RWPE2 (cell line): Measurements from ENCODE around the gene ZGPAT.
A peak's percentile ranks its signal among the peaks of the same experiment; 100 is the strongest.

Source experiments
- ATAC-seq: fragments of 200-7000 bp; cut with Tn5 transposase; 3 replicates; pipeline ENCODE4 v1.9.1; 2021; ENCODE audit warnings: low read depth
- DNase-seq: peaks from one replicate; pipeline ENCODE4 v3.0.0-alpha.2; 2020; ENCODE audit warnings: low spot score
- H3K27ac ChIP-seq: fragments of 450-650 bp; 2 replicates; pipeline ENCODE4 v1.5.1; 2017; ENCODE audit warnings: mild to moderate bottlenecking; ENCODE audit not compliant: poor library complexity, severe bottlenecking
- H3K27me3 ChIP-seq: fragments of 250-450 bp; sonication (Bioruptor Pico); 2 replicates; pipeline ENCODE4 v1.5.1; 2021; ENCODE audit warnings: mild to moderate bottlenecking, moderate library complexity; ENCODE audit not compliant: insufficient read depth, poor library complexity, severe bottlenecking
- H3K36me3 ChIP-seq: fragments of 250-450 bp; sonication (Bioruptor Pico); 2 replicates; pipeline ENCODE4 v1.5.1; 2020; ENCODE audit warnings: low read depth, mild to moderate bottlenecking, moderate library complexity
- H3K4me1 ChIP-seq: fragments of 250-450 bp; sonication (Bioruptor Pico); 2 replicates; pipeline ENCODE4 v1.5.1; 2021; ENCODE audit warnings: mild to moderate bottlenecking, moderate library complexity; ENCODE audit not compliant: insufficient read depth, poor library complexity, severe bottlenecking
- H3K4me3 ChIP-seq: fragments of 250-450 bp; sonication (Bioruptor Pico); 2 replicates; pipeline ENCODE4 v1.5.1; 2021; ENCODE audit warnings: mild to moderate bottlenecking, moderate library complexity; ENCODE audit not compliant: severe bottlenecking
- H3K9me3 ChIP-seq: fragments of 250-450 bp; sonication (Bioruptor Pico); 2 replicates; pipeline ENCODE4 v1.5.1; 2021; ENCODE audit warnings: mild to moderate bottlenecking, moderate library complexity; ENCODE audit not compliant: severe bottlenecking
- CTCF ChIP-seq: fragments of 450-650 bp; IDR thresholded peaks from one replicate; pipeline ENCODE4 v1.5.1; 2017; ENCODE audit warnings: mild to moderate bottlenecking, moderate library complexity; ENCODE audit not compliant: poor library complexity, severe bottlenecking

Gene ZGPAT

GRCh38 chr20:63702036-63702665, 5.7 kb upstream of the ZGPAT start:
- H3K4me3 ChIP-seq, result no peak overlapping the region
- no peaks in the 10 kb centered on the region for H3K27me3 ChIP-seq
- no peaks in the 10 kb centered on the region for H3K9me3 ChIP-seq
- peaks cover 33% of the 10 kb centered on the region for H3K4me1 ChIP-seq
- ATAC-seq (no peak), DNase-seq (peak; percentile 88)
- H3K27ac ChIP-seq, result peak overlapping the region; percentile 96
- peaks cover 55% of the 10 kb centered on the region for H3K36me3 ChIP-seq
- no peak for TF ChIP-seq CTCF

- H3K36me3 ChIP-seq, result peaks cover 49% of the 10 kb centered on the region
- ATAC-seq (no peak), DNase-seq (peak; percentile 89)
- H3K4me3 ChIP-seq, result no peak overlapping the region
- peaks cover 28% of the 10 kb centered on the region for H3K4me1 ChIP-seq
- no peaks in the 10 kb centered on the region for H3K27me3 ChIP-seq
- peak overlapping the region; percentile 96 for H3K27ac ChIP-seq
- H3K9me3 ChIP-seq, result no peaks in the 10 kb centered on the region
- no peak for TF ChIP-seq CTCF
Observed at GRCh38 chr20:63702751-63703470, 4.9 kb upstream of the ZGPAT start.

- H3K36me3 ChIP-seq, result peaks cover 43% of the 10 kb centered on the region
- H3K4me1 ChIP-seq, result peaks cover 22% of the 10 kb centered on the region
- no peaks in the 10 kb centered on the region for H3K9me3 ChIP-seq
- H3K27me3 ChIP-seq, result no peaks in the 10 kb centered on the region
- no peak overlapping the region for H3K27ac ChIP-seq
- ATAC-seq (no peak), DNase-seq (peak; percentile 85)
- no peak for TF ChIP-seq CTCF
- no peak overlapping the region for H3K4me3 ChIP-seq
Observed at GRCh38 chr20:63703471-63703975, 4.3 kb upstream of the ZGPAT start.

GRCh38 chr20:63703976-63704748, 3.7 kb upstream of the ZGPAT start:
- Histone ChIP-seq H3K9me3 (no peaks in the 10 kb centered on the region), H3K4me1 (peaks cover 19% of the 10 kb centered on the region), H3K36me3 (peaks cover 46% of the 10 kb centered on the region), H3K27me3 (no peaks in the 10 kb centered on the region), H3K27ac (no peak overlapping the region), H3K4me3 (no peak overlapping the region)
- peak; percentile 86 for DNase-seq
- no peak for TF ChIP-seq CTCF
- no peak for ATAC-seq
